ENCODE measurements around the gene ATP11A. TPM values are rescaled to one million over a fixed set of nuclear protein-coding genes. Genes with fewer than 3 reads are reported as not detected.

Gene ATP11A
- total RNA-seq, 1 experiment from 2014 or later, result 232 TPM

GRCh38 chr13:112918746-112919145 lies 228.9 kb downstream of the ATP11A start:
- H3K9me3 ChIP-seq, result no peaks in the 10 kb centered on the region
- no peak for DNase-seq
- H3K4me1 ChIP-seq, result peaks cover 11% of the 10 kb centered on the region
- H3K27me3 Mint-ChIP-seq (ENCODE audit: insufficient read depth, unreplicated experiment), result no peaks in the 10 kb centered on the region
- peaks cover 19% of the 10 kb centered on the region for H3K4me1 Mint-ChIP-seq (ENCODE audit: low read depth, unreplicated experiment)
- TF ChIP-seq, protein P1, sequence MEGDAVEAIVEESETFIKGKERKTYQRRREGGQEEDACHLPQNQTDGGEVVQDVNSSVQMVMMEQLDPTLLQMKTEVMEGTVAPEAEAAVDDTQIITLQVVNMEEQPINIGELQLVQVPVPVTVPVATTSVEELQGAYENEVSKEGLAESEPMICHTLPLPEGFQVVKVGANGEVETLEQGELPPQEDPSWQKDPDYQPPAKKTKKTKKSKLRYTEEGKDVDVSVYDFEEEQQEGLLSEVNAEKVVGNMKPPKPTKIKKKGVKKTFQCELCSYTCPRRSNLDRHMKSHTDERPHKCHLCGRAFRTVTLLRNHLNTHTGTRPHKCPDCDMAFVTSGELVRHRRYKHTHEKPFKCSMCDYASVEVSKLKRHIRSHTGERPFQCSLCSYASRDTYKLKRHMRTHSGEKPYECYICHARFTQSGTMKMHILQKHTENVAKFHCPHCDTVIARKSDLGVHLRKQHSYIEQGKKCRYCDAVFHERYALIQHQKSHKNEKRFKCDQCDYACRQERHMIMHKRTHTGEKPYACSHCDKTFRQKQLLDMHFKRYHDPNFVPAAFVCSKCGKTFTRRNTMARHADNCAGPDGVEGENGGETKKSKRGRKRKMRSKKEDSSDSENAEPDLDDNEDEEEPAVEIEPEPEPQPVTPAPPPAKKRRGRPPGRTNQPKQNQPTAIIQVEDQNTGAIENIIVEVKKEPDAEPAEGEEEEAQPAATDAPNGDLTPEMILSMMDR (IDR thresholded peaks at IDR 0.05; ENCODE audit: insufficient read depth in 1 of 2, low read depth in 1 of 2, low read length in 1 of 2, severe bottlenecking in 1 of 2, unreplicated experiment in 1 of 2), result no peak
- ChIA-PET POLR2A (no interaction called here), CTCF (no interaction called here)
- H3K27me3 ChIP-seq (replicated peaks; ENCODE audit: control insufficient read depth, insufficient read depth, low read length), result no peaks in the 10 kb centered on the region
- H3K4me3 Mint-ChIP-seq (ENCODE audit: unreplicated experiment), result no peak overlapping the region
- H3K9me3 Mint-ChIP-seq (ENCODE audit: unreplicated experiment), result no peaks in the 10 kb centered on the region
- H3K4me3 ChIP-seq (ENCODE audit: low read depth, low read length), result no peak overlapping the region
- no TSS peak for BruUV-seq (replicated peaks)
- H3K36me3 Mint-ChIP-seq (ENCODE audit: insufficient read depth, unreplicated experiment), result peaks cover 4% of the 10 kb centered on the region
- intact Hi-C loops (cut with micrococcal nuclease; ENCODE audit: unreplicated experiment), result no loop called here
- H3K27ac Mint-ChIP-seq (ENCODE audit: unreplicated experiment), result no peak overlapping the region
- H3K36me3 ChIP-seq (ENCODE audit: control insufficient read depth, insufficient read depth, low read length), result peaks cover 2% of the 10 kb centered on the region

GRCh38 chr13:112923962-112924361 lies 234.1 kb downstream of the ATP11A start:
- no peaks in the 10 kb centered on the region for H3K27me3 Mint-ChIP-seq (ENCODE audit: insufficient read depth, unreplicated experiment)
- ChIA-PET POLR2A (no interaction called here), CTCF (no interaction called here)
- Histone ChIP-seq H3K4me3 (ENCODE audit: low read depth, low read length) (no peak overlapping the region), H3K9me3 (no peaks in the 10 kb centered on the region), H3K4me1 (peaks cover 7% of the 10 kb centered on the region), H3K36me3 (ENCODE audit: control insufficient read depth, insufficient read depth, low read length) (no peaks in the 10 kb centered on the region; the same call in 1 of the 2 replicates), H3K27me3 (replicated peaks; ENCODE audit: control insufficient read depth, insufficient read depth, low read length) (no peaks in the 10 kb centered on the region)
- TF ChIP-seq, protein P1 (IDR thresholded peaks at IDR 0.05; ENCODE audit: insufficient read depth in 1 of 2, low read depth in 1 of 2, low read length in 1 of 2, severe bottlenecking in 1 of 2, unreplicated experiment in 1 of 2), result no peak
- intact Hi-C loops (cut with micrococcal nuclease; ENCODE audit: unreplicated experiment), result no loop called here
- H3K27ac Mint-ChIP-seq (ENCODE audit: unreplicated experiment), result no peak overlapping the region
- H3K36me3 Mint-ChIP-seq (ENCODE audit: insufficient read depth, unreplicated experiment), result no peaks in the 10 kb centered on the region
- DNase-seq, result no peak
- H3K4me1 Mint-ChIP-seq (ENCODE audit: low read depth, unreplicated experiment), result peaks cover 8% of the 10 kb centered on the region
- BruUV-seq (replicated peaks), result no TSS peak
- H3K4me3 Mint-ChIP-seq (ENCODE audit: unreplicated experiment), result no peak overlapping the region
- no peaks in the 10 kb centered on the region for H3K9me3 Mint-ChIP-seq (ENCODE audit: unreplicated experiment)

GRCh38 chr13:112924365-112924764 lies 234.5 kb downstream of the ATP11A start:
- H3K36me3 ChIP-seq (ENCODE audit: control insufficient read depth, insufficient read depth, low read length), result no peaks in the 10 kb centered on the region; the same call in 1 of the 2 replicates
- DNase-seq, result no peak
- H3K4me3 ChIP-seq (ENCODE audit: low read depth, low read length), result no peak overlapping the region
- BruUV-seq (replicated peaks), result no TSS peak
- no peaks in the 10 kb centered on the region for H3K9me3 Mint-ChIP-seq (ENCODE audit: unreplicated experiment)
- H3K4me1 ChIP-seq, result peaks cover 11% of the 10 kb centered on the region
- H3K36me3 Mint-ChIP-seq (ENCODE audit: insufficient read depth, unreplicated experiment), result no peaks in the 10 kb centered on the region
- intact Hi-C loops (cut with micrococcal nuclease; ENCODE audit: unreplicated experiment), result no loop called here
- TF ChIP-seq, protein P1 (IDR thresholded peaks at IDR 0.05; ENCODE audit: insufficient read depth in 1 of 2, low read depth in 1 of 2, low read length in 1 of 2, severe bottlenecking in 1 of 2, unreplicated experiment in 1 of 2), result no peak
- ChIA-PET CTCF (no interaction called here), POLR2A (no interaction called here)
- H3K27me3 ChIP-seq (replicated peaks; ENCODE audit: control insufficient read depth, insufficient read depth, low read length), result no peaks in the 10 kb centered on the region
- H3K4me1 Mint-ChIP-seq (ENCODE audit: low read depth, unreplicated experiment), result peaks cover 8% of the 10 kb centered on the region
- H3K4me3 Mint-ChIP-seq (ENCODE audit: unreplicated experiment), result no peak overlapping the region
- H3K27ac Mint-ChIP-seq (ENCODE audit: unreplicated experiment), result no peak overlapping the region
- H3K27me3 Mint-ChIP-seq (ENCODE audit: insufficient read depth, unreplicated experiment), result no peaks in the 10 kb centered on the region
- no peaks in the 10 kb centered on the region for H3K9me3 ChIP-seq

Measured in Caco-2 (cell line).